Loucy (cell line): ENCODE measurements around the gene ABHD14A.

Experiments used
- H2AFZ ChIP-seq: fragments of 200-600 bp; sonication (generic); 2 replicates; pipeline ENCODE4 v1.6.0; 2016; ENCODE audit warnings: antibody characterized with exemption, mild to moderate bottlenecking, low read length, moderate library complexity
- H3F3A ChIP-seq: fragments of 200-600 bp; 2 replicates; pipeline ENCODE4 v1.6.0; 2016; ENCODE audit warnings: antibody characterized with exemption, low read depth, mild to moderate bottlenecking
- H3K27me3 ChIP-seq: fragments of 200-600 bp; sonication (generic); 2 replicates; pipeline ENCODE4 v1.6.1; 2014; ENCODE audit warnings: low read length, mild to moderate bottlenecking; ENCODE audit not compliant: insufficient read depth, poor library complexity, severe bottlenecking
- H3K36me3 ChIP-seq: fragments of 200-600 bp; sonication (generic); 2 replicates; pipeline ENCODE4 v1.6.1; 2016; ENCODE audit warnings: low read length; ENCODE audit not compliant: insufficient read depth
- H3K4me1 ChIP-seq: fragments of 200-600 bp; sonication (generic); 2 replicates; pipeline ENCODE4 v1.5.1; 2014; ENCODE audit warnings: low read length, mild to moderate bottlenecking; ENCODE audit not compliant: insufficient read depth, poor library complexity, severe bottlenecking
- H3K4me2 ChIP-seq: fragments of 200-600 bp; sonication (generic); 2 replicates; pipeline ENCODE4 v1.6.0; 2014; ENCODE audit warnings: antibody characterized with exemption, low read length, low read depth, mild to moderate bottlenecking; ENCODE audit not compliant: poor library complexity, severe bottlenecking
- H3K4me3 ChIP-seq: fragments of 200-600 bp; sonication (generic); 2 replicates; pipeline ENCODE4 v1.5.1; 2014; ENCODE audit warnings: low read length, mild to moderate bottlenecking, mixed read lengths; ENCODE audit not compliant: poor library complexity, severe bottlenecking
- H3K79me2 ChIP-seq: fragments of 200-600 bp; sonication (generic); 2 replicates; pipeline ENCODE4 v1.6.1; 2014; ENCODE audit warnings: low read length; ENCODE audit not compliant: insufficient read depth
- H3K9ac ChIP-seq: fragments of 200-600 bp; sonication (generic); 2 replicates; pipeline ENCODE4 v1.6.0; 2014; ENCODE audit warnings: mild to moderate bottlenecking, low read depth, low read length, moderate library complexity; ENCODE audit not compliant: poor library complexity, severe bottlenecking
- H3K9me2 ChIP-seq: fragments of 200-600 bp; sonication (generic); replicated peaks from 2 replicates; pipeline ENCODE4 v1.6.1; 2016; ENCODE audit warnings: low read depth, low read length, mixed read lengths
- H3K9me3 ChIP-seq: fragments of 200-600 bp; sonication (generic); 2 replicates; pipeline ENCODE4 v1.6.1; 2014; ENCODE audit warnings: mild to moderate bottlenecking, antibody characterized with exemption, low read length, low read depth; ENCODE audit not compliant: insufficient read depth
- H4K20me1 ChIP-seq: fragments of 200-600 bp; sonication (generic); 2 replicates; pipeline ENCODE4 v1.6.0; 2014; ENCODE audit warnings: antibody characterized with exemption, low read length, mild to moderate bottlenecking; ENCODE audit not compliant: insufficient read depth, poor library complexity, severe bottlenecking
- CTCF ChIP-seq: fragments of 200-600 bp; sonication (generic); conservative IDR thresholded peaks from 2 replicates; pipeline ENCODE4 v1.5.1; 2014; ENCODE audit warnings: mild to moderate bottlenecking, antibody characterized with exemption, low read length
- EZH2phosphoT487 ChIP-seq: fragments of 200-600 bp; IDR thresholded peaks from 2 replicates; pipeline ENCODE4 v1.6.1; 2018; ENCODE audit warnings: antibody characterized with exemption, mild to moderate bottlenecking, moderate library complexity, borderline replicate concordance

The ABHD14A gene

DNA sequence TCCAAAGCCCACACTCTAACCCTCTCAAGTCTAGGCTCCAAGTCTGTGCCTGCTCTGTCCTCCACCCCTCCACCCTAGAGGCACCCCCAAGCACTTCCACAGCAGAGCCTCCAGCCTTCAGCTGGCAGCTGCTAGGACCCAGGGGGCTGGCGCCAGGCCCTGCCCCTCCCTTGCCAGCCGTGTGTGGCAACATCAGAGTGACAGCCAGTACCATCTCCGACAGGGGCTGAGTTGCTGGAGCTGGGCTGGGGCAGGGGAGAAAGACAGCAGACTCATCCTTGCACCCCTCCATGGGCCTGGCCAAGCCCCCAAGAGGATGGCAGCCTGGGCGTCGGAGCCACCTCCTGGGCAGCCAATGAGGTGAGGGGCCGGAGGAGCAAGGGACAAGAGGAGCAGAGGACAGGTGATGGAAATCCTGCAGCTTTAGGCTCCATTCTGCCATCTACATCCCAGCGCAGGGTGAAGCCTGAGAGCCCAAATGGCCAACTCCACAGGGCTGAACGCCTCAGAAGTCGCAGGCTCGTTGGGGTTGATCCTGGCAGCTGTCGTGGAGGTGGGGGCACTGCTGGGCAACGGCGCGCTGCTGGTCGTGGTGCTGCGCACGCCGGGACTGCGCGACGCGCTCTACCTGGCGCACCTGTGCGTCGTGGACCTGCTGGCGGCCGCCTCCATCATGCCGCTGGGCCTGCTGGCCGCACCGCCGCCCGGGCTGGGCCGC lies 19.5 kb upstream of the ABHD14A start, which contains the start of gene GPR62:
Gene GPR62 (plus strand): TSS at position 207 of the 718 bp plus-strand sequence. CDS start 272 bp downstream, at position 479.
- Histone ChIP-seq H3K4me3 (no peak within 1 kb of the TSS), H3K4me1 (no peaks in the 10 kb centered on the region), H2AFZ (no peak within 1 kb of the TSS), H3K4me2 (no peak within 1 kb of the TSS), H3K9me2 (no peaks in the 10 kb centered on the region), H3K79me2 (no peaks in the 10 kb centered on the region), H3K27me3 (no peaks in the 10 kb centered on the region), H3K9me3 (no peaks in the 10 kb centered on the region), H3F3A (no peaks in the 10 kb centered on the region), H3K36me3 (no peaks in the 10 kb centered on the region), H4K20me1 (no peaks in the 10 kb centered on the region), H3K9ac (no peak within 1 kb of the TSS)
- no peak for TF ChIP-seq EZH2phosphoT487
- TF ChIP-seq CTCF: no peak

GRCh38 chr3:51955893-51956770 lies 18.7 kb upstream of the ABHD14A start:
- Histone ChIP-seq H3K9ac (no peak overlapping the region), H3K4me1 (no peaks in the 10 kb centered on the region), H2AFZ (no peak overlapping the region), H3K27me3 (no peaks in the 10 kb centered on the region), H3K9me3 (no peaks in the 10 kb centered on the region), H3K9me2 (no peaks in the 10 kb centered on the region), H3K79me2 (no peaks in the 10 kb centered on the region), H3K4me2 (no peak overlapping the region), H4K20me1 (no peaks in the 10 kb centered on the region), H3F3A (no peaks in the 10 kb centered on the region), H3K36me3 (no peaks in the 10 kb centered on the region), H3K4me3 (no peak overlapping the region)
- TF ChIP-seq EZH2phosphoT487 (no peak), CTCF (no peak; the same call in 1 of the 2 replicates)

DNA sequence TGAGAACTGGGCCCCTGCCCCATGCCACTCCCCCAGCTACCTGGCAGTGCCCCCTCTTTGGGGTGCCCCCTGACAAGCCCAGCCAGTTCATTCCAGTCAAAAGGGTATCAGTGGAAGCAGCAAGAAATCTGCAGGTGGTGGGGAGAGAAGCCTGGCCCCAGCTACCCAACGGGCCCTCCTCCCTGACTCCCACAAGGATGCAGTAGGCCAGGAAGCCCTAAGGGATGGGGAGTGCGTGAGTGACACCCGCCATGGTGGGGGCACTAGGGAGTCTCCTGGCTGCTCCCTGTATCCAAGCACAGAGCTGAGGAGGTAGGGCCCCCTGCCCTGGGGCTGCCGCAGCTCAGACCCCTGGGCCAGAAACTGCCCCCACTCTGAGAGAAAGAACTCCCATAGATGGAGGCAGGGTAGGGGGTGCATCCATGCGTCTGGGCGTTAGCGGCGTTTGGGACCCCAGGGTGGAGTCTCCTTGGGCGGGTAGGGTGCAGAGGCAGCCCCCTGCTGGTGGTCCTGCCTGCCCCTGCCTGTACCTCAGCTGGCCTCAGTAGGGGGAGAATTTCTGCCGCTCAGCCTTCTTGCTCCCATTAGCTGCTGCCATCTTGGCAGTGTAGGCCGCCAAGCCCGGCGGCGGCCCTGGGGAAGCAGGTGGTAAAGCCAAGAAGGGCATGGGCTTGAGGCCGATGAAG lies 17.2 kb upstream of the ABHD14A start:
- no peaks in the 10 kb centered on the region for H4K20me1 ChIP-seq
- no peak overlapping the region for H2AFZ ChIP-seq
- no peaks in the 10 kb centered on the region for H3K9me2 ChIP-seq
- H3K36me3 ChIP-seq: no peaks in the 10 kb centered on the region
- no peak overlapping the region for H3K9ac ChIP-seq
- no peaks in the 10 kb centered on the region for H3K4me1 ChIP-seq
- TF ChIP-seq CTCF (no peak), EZH2phosphoT487 (no peak)
- H3K27me3 ChIP-seq: no peaks in the 10 kb centered on the region
- H3K79me2 ChIP-seq: no peaks in the 10 kb centered on the region
- no peaks in the 10 kb centered on the region for H3F3A ChIP-seq
- no peak overlapping the region for H3K4me3 ChIP-seq
- H3K4me2 ChIP-seq: no peak overlapping the region
- no peaks in the 10 kb centered on the region for H3K9me3 ChIP-seq
